ENCODE data around the gene RIN3.
"Not testable (repeated sequence)": the region's sequence is repeated elsewhere in the genome, so short reads cannot be mapped to it uniquely, and the experiment has no call there.

The RIN3 gene

DNA sequence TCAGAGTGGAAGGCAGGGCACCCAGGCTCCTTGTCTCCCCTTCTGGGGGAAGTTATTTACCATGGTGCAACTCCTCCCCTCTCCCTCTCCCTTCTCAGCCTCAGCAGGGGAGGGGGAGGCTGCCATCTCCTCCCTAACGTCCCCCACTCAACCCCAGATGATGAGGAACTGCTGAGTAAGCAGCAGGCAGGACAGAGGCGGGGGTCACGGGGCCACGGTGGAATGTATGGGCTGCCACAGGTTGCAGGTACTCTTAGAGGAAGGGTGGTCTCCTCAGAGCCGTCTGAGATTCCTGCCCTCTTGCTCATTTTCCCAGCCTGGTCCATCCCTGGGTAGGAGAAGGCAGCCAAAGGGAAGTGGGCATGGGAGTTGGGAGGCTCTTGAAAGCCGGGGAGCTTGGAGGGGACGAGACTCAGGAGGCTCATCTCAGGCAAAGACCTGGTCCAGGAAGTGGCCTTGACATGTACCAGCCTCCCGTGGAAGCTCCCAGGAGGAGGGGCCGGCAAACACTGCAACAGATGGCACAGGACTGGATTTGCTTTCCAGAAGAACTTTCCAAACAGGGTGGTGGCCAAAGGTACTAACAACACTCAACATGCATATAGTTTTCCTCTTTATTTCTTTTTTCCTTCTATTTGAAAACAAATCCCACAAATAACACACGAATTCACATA is 19.0 kb downstream of the RIN3 start:
- peak; percentile 79 for DNase-seq

DNA sequence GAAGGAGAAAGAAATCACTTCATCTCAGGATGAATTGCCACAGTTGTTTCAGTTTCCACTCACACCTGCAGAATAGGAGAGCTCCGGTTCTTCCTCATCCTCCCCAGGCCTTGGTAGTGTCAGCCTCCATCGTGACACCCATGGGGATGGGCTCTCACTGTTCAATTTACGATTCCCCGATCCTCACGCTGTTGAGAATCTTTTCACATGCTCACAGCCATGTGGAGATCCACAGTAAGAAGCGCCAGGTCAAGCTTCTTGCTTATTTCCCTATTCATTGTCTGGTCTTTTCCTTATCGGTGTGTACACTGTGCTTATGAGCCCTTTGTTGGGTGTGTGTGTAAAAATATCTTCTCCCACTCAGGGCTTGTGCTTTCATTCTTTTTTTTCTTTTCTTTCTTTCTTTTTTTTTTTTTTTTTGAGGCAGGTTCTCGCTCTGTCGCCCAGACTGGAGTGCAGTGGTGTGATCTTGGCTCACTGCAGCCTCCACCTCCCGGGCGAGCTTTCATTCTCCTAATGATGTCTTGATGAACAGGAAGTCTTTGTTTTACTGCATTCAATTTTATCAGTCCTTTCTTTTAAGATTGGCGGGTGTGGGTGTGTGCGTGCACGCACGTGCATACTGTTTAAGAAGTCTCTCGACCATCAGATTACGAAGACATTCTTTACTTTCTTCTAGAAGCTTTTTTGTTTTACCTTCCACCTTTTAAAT is 21.5 kb downstream of the RIN3 start:
- peak; percentile 13 for DNase-seq

DNA sequence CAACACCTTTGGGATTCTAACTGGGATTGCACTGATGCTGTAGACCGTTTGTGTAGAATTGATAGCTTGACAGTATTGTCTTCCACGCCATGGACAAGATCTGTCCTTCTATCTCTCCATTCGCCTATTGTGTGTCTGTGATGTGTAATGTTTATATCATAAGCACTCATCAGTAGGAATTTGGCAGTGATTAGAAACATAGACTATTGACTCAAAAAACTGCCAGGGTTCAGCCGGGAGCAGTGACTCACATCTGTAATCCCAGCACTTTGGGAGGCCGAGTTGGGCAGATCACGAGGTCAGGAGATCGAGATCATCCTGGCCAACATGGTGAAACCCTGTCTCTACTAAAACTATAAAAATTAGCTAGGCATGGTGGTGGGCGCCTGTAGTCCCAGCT is 22.6 kb downstream of the RIN3 start:
- not testable (repeated sequence) for DNase-seq

GRCh38 chr14:92538412-92538985 is 24.9 kb downstream of the RIN3 start:
- DNase-seq, result no peak

DNA sequence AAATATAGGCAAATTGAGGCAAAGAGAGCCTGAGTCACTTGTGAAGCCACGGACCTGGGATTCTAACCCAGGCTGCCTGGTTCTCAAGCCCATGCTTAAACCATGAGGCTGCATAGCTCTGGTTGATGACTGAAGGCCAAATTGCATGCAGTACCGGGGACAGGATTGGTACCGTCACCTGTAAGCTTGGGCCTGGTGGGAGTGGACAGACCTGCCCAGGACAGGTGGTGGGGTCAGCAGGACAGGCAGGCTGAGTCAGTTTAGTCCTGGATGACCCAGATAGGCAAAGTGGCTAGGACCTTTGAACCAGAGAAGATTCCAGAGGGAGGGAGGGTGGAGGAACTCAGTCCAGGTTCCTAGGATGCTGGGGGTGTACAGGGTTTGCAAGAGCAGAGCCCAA is 25.8 kb downstream of the RIN3 start:
- DNase-seq, result no peak

DNA sequence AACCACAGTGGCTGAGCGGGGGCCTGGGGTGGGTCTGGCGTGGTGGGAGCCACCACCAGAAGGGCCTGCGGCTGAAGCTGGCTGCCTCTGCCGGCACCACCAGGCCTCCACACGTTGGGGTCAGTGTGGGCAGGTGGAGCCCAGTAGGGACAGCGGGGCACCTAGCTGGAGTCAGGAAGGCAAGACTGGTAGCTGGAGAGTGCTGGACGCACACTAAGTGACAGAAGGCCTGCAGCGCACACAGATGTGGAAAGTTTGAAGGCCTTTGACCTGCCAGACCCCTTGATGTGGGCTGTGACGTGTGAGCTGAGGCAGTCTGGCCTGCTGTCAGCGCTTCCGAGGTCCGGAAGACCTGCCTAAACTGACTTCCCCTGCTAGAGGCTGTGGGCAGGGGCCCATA is 26.3 kb downstream of the RIN3 start:
- DNase-seq, result no peak

- peak; percentile 39 for DNase-seq
Observed at GRCh38 chr14:92540472-92541048, 27.0 kb downstream of the RIN3 start.

GRCh38 chr14:92542766-92543554 is 29.4 kb downstream of the RIN3 start:
- DNase-seq, result no peak

- DNase-seq, result peak; percentile 20
Observed at GRCh38 chr14:92544051-92544720, 30.6 kb downstream of the RIN3 start.

- peak; percentile 79 for DNase-seq
Observed at GRCh38 chr14:92546347-92547053, 32.9 kb downstream of the RIN3 start.

GRCh38 chr14:92549105-92549858 is 35.7 kb downstream of the RIN3 start:
- DNase-seq, result no peak

GRCh38 chr14:92549859-92550230 is 36.3 kb downstream of the RIN3 start:
- DNase-seq, result no peak

GRCh38 chr14:92551044-92551841 is 37.7 kb downstream of the RIN3 start:
- no peak for DNase-seq

- DNase-seq, result no peak
Observed at GRCh38 chr14:92552066-92552465, 38.5 kb downstream of the RIN3 start.

GRCh38 chr14:92553438-92553837 is 39.9 kb downstream of the RIN3 start:
- no peak for DNase-seq

DNA sequence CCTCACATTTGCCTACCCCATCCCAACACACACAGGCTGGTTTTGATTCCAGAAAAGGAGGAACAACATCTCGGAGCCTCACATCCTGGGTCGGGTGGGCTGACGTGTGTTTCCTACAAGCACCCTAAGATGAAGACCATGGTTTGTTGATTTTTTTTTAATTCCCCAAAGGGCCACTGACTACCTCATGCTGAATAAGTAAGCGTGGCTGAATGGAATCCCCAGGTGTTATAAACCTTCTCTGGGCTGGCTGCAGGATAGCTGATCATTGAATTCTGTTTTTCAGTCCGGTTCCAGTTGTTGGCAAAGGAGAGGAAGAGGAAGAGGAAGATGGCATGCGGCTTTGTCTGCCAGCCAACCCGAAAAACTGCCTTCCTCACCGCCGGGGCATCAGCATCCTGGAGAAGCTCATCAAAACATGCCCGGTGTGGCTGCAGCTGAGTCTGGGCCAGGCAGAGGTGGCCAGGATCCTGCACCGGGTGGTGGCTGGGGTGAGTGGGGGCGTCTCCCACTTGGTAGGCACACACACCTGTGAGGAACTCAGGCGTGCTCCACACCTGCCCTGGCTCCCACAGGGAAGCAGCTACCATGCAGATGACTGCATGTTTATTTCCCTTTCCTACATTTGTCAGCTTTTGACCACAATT is 42.0 kb downstream of the RIN3 start:
- DNase-seq, result peak; percentile 28

GRCh38 chr14:92556255-92556741 is 42.7 kb downstream of the RIN3 start:
- DNase-seq, result no peak

GRCh38 chr14:92556863-92557543 is 43.4 kb downstream of the RIN3 start:
- DNase-seq, result peak; percentile 50

GRCh38 chr14:92557544-92557912 is 43.9 kb downstream of the RIN3 start:
- DNase-seq, result no peak

All from NCI-H69 (cell line).